Subcutaneous adipose tissue (tissue), 4 donors: ENCODE data around the gene ATP5PO. TPM values are rescaled to one million over a fixed set of nuclear protein-coding genes. Genes with fewer than 3 reads are reported as not detected.

Experiments used
- total RNA-seq, 4 donors: library from RNA; depleted of rRNA; stranded (reverse); fragments of >200 nt; gene quantifications; one replicate each; pipeline ENCODE4 v1.1.0, GENCODE V29; 2016
- TF ChIP-seq, protein P1 (sequence below): fragments of 450-650 bp; IDR thresholded peaks from one replicate; pipeline ENCODE4 v1.5.1; 2016; ENCODE audit warnings: low read depth, mild to moderate bottlenecking, control low read depth, antibody characterized with exemption, moderate library complexity

ATP5PO gene
- total RNA-seq, 4 donors from 2014 or later, result 166 to 271 (median 236) TPM

- TF ChIP-seq, protein P1, sequence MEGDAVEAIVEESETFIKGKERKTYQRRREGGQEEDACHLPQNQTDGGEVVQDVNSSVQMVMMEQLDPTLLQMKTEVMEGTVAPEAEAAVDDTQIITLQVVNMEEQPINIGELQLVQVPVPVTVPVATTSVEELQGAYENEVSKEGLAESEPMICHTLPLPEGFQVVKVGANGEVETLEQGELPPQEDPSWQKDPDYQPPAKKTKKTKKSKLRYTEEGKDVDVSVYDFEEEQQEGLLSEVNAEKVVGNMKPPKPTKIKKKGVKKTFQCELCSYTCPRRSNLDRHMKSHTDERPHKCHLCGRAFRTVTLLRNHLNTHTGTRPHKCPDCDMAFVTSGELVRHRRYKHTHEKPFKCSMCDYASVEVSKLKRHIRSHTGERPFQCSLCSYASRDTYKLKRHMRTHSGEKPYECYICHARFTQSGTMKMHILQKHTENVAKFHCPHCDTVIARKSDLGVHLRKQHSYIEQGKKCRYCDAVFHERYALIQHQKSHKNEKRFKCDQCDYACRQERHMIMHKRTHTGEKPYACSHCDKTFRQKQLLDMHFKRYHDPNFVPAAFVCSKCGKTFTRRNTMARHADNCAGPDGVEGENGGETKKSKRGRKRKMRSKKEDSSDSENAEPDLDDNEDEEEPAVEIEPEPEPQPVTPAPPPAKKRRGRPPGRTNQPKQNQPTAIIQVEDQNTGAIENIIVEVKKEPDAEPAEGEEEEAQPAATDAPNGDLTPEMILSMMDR, result no peak
These were observed 38.8 kb upstream of the ATP5PO start for GRCh38 chr21:33954395-33954794.

DNA sequence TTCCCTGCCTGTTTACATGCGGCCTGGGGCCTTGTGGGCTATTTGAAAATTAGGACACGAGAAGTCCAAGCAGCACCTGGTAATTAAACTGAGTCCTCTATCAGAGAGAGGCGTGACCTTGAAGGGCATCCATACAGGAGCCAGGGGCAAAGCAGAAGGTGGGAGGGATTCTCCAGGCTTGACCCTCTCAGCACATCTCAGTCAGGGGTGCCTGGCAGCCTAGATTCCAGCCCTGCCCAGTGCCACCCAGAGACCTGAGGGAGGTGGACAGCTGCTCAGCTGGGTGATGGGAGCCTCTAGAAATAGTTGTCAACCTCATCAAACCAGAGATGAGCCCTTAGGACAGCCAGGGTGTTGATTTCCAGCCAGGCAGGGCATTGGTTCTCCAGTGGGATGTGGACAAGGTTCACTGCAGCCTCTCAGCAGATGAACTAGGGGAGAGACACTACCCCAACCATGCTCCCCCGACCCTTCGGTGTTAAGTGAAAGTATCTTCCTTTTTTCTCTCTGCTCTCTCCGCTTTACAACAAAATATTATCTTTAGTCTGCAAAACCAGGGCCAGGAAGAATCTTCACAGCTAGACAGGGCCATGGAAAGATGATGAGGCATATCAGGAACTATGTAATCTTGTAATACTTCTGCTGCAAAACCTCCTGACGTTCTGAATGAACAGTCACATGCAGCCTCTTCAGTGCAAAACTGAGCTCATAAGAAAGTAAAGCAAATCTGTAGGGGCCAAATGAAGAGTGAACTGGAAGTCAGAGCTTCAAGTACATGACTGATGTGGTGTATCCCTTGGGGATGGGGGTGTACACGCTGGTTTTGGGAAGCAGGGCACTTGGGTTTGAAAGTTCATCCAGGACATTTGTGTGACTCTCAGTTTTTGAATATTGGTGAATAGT is 35.9 kb upstream of the ATP5PO start:
- TF ChIP-seq, protein P1, result no peak

- TF ChIP-seq, protein P1, result no peak
These were observed 35.0 kb upstream of the ATP5PO start for GRCh38 chr21:33950431-33951079.

DNA sequence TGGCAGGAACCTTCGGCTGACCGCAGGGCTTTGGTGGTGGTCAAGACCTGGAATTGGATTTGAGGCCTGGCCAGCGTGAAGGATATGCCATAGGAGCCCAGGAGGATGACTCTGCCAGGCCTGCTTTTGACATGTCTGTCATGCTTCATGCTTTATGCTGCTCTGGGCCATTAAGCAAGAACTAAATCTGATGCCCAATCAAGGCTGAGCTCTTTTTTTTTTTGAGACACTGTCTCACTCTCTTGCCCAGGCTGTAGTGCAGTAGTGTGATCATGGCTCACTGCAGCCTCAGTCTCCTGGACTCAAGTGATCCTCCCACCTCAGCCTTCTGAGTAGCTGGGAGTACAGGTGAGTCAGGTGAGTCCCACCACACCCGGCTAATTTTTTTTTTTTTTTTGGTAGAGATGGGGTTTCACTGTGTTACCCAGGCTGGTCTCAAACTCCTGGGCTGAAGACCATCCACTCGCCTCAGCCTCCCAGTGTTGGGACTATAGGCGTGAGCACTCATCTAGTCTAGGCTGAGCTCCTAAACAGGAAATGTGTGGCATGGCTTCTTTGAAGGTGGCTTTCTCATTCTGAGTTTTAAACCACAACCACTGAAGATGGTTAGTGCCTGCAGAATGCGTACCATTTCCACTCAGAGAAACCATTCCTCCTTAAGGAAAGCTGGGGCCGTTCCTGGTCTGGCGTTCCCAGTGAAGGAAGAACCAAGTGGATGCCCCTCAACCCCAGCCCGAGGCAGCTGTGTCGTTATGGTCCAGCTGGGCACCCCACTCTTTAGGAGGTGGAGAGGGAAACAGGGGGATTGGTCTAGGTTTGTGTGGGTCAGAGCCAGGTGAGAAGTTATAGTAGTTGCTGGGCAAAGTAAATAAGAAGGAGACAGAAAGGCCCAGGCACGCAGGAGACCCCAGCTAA is 34.2 kb upstream of the ATP5PO start:
- TF ChIP-seq, protein P1, result no peak

GRCh38 chr21:33948951-33949444 is 33.4 kb upstream of the ATP5PO start:
- TF ChIP-seq, protein P1, result no peak

DNA sequence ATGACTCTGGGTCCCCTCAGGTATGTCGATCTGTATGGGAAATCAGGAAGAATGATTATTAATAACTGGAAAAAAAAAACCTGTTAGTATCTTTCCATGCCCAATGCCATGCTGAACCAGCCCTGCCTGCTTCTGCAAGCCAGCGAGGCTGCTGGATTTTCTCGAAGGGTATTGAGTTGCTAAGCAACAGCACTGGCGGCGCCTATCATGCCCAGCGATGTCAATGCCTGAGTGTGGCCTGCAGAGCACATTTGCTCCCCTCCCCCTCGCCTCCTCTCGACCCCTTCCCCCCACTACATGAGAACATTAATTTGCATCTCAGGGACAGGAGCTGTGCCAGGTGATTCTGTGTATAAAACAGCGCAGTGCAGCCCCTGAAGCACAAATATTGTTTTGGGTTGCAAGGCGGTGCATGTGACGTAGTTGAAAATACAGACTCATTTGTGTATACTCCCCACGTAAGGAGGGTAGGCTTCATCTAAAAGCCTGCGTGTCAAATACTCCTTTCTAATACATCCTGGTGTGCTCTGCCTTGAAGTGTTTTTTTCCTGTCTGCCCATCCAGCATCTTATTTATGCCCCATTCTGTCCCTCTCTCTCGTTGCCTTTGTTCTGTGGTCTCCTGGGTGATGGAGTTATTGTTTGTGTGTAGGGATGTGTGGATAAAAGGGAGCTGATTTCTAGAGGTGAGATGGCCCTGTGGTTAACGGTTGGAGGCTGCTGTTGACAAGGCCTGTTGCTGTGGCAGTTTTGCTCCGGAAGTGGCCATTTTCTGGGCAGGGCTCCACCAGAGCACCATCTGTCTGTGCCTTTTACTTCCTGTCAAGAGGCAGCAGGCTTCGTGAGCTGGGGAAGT is 32.7 kb upstream of the ATP5PO start:
- TF ChIP-seq, protein P1, result no peak
